ENCODE measurements around the gene ITGB3.

ITGB3 gene

DNA sequence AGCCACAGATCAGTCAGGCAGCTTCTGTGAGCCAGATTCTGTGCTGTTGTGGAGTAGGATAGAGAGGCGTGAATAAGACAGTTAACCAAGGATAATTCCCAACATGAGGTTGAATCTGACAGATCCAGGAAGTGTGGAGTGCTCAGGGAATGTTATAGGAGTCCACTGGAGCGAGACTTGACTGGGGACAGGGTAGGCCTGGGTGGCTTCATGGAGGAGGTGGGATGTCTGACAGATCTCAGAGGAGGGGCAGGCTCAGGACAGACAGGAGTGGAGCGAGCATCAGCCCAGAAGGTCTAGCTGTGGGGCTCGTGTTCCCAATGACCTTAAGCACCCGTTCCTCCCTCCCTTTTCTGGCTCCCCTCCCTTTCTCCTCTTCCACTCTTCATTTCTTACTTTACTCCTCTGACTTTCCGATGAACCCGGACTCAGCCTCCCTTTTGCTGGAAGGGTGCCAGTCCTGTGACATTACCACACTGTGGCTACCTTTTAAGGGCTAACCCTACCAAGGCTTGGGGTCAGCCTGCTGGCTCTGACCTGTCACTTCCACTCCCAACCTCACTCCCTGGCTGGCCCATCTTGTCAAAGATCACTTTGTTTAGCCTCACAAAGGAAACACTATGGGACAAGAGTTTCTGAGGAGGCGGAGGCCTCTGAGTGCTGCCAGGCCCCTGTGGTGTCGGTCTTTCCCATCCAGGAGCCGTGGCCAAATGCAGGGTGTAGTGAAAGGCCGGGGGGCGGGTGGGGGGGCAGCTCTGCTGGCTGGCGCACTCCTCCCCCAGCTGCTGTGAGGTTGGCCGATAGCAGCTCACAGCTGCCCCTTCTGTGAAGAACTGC is 41.6 kb downstream of the ITGB3 start:
- peak overlapping the region; percentile 28 for H3K9ac ChIP-seq (ENCODE audit: low read length)
- peaks cover 68% of the 10 kb centered on the region for H3K36me3 ChIP-seq (ENCODE audit: insufficient read depth, low read length)
- no peak overlapping the region for H3K27ac ChIP-seq (ENCODE audit: low read depth, low read length)
- no peak overlapping the region for H3K4me3 ChIP-seq (ENCODE audit: low read depth in 1 of 2, low read length in 2 of 2)
- H3K27me3 ChIP-seq (ENCODE audit: control insufficient read depth in 1 of 2, insufficient read depth in 2 of 2, low read length in 2 of 2) = no peaks in the 10 kb centered on the region
- H3K4me1 ChIP-seq (ENCODE audit: insufficient read depth, low read length) = peaks cover 24% of the 10 kb centered on the region
- H3K9me3 ChIP-seq (ENCODE audit: low read length) = no peaks in the 10 kb centered on the region

- no peaks in the 10 kb centered on the region for H3K27me3 ChIP-seq (ENCODE audit: control insufficient read depth in 1 of 2, insufficient read depth in 2 of 2, low read length in 2 of 2)
- H3K36me3 ChIP-seq (ENCODE audit: insufficient read depth, low read length) = peaks cover 68% of the 10 kb centered on the region
- no peaks in the 10 kb centered on the region for H3K9me3 ChIP-seq (ENCODE audit: low read length)
- H3K9ac ChIP-seq (ENCODE audit: low read length) = no peak overlapping the region
- peaks cover 24% of the 10 kb centered on the region for H3K4me1 ChIP-seq (ENCODE audit: insufficient read depth, low read length)
- H3K27ac ChIP-seq (ENCODE audit: low read depth, low read length) = no peak overlapping the region
- no peak overlapping the region for H3K4me3 ChIP-seq (ENCODE audit: low read depth in 1 of 2, low read length in 2 of 2)
Measured at GRCh38 chr17:47295874-47296255, 42.2 kb downstream of the ITGB3 start.

DNA sequence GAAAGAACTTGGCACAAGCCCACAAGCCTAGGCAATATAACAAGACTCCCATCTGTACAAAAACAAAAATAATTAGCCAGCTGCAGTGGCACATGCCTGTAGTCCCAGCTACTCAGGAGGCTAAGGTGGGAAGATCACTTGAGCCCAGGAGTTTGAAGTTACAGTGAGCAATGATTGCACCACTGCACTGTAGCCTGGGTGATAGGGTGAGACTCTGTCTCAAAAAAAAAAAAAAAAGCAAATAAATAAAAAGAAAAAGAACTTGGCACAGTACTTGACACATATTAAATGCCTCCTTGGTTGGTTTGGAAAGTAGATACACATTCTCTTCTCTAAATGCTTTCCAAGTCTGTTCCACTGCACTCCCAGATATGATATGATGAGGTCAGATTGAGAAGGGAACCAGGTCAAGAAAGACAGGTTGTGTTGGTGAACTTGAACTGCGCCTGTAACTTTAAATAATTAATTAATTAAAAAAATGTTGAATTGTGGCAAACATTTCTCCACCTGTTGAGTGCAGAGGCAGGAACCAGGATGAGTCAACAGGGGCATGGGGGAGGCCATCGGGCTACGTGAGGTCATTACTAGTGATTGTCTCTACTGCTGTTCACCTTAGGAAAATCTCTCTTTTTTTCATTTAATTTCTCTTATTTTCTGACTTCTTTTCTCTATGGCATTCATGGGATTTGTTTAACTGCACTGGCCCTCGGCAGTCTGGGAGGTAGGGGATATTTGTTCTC is 44.2 kb downstream of the ITGB3 start:
- Histone ChIP-seq H3K4me1 (ENCODE audit: insufficient read depth, low read length) (peaks cover 24% of the 10 kb centered on the region), H3K4me3 (ENCODE audit: low read depth in 1 of 2, low read length in 2 of 2) (no peak overlapping the region), H3K27me3 (ENCODE audit: control insufficient read depth in 1 of 2, insufficient read depth in 2 of 2, low read length in 2 of 2) (no peaks in the 10 kb centered on the region), H3K36me3 (ENCODE audit: insufficient read depth, low read length) (peaks cover 68% of the 10 kb centered on the region), H3K9ac (ENCODE audit: low read length) (no peak overlapping the region), H3K9me3 (ENCODE audit: low read length) (no peaks in the 10 kb centered on the region), H3K27ac (ENCODE audit: low read depth, low read length) (no peak overlapping the region)

DNA sequence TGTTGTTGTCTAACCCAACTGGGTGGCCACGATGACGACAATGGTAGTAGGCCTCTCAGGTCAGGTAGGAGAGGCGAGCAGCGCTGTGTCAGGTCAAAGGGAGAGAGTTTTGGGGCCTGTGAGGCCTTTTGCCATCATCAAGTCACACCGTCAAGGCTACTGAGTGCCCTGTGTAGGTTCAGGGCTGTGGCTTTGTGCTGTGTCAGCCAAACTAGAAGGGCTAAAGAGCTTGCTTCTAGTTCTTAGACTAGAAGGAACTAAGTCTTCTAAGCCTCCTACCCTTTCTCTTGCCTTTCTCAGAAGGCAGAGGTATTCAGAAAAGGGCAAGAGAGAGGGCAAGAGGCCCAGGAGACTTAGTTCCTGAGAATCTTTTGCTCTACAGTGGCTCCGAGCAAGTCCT is 45.1 kb downstream of the ITGB3 start:
- H3K9me3 ChIP-seq (ENCODE audit: low read length) = no peaks in the 10 kb centered on the region
- H3K9ac ChIP-seq (ENCODE audit: low read length) = no peak overlapping the region
- H3K4me3 ChIP-seq (ENCODE audit: low read depth in 1 of 2, low read length in 2 of 2) = no peak overlapping the region
- no peaks in the 10 kb centered on the region for H3K27me3 ChIP-seq (ENCODE audit: control insufficient read depth in 1 of 2, insufficient read depth in 2 of 2, low read length in 2 of 2)
- no peak overlapping the region for H3K27ac ChIP-seq (ENCODE audit: low read depth, low read length)
- H3K36me3 ChIP-seq (ENCODE audit: insufficient read depth, low read length) = peaks cover 68% of the 10 kb centered on the region
- H3K4me1 ChIP-seq (ENCODE audit: insufficient read depth, low read length) = peaks cover 24% of the 10 kb centered on the region

GRCh38 chr17:47299239-47299910 is 45.7 kb downstream of the ITGB3 start:
- no peaks in the 10 kb centered on the region for H3K27me3 ChIP-seq (ENCODE audit: control insufficient read depth in 1 of 2, insufficient read depth in 2 of 2, low read length in 2 of 2)
- no peaks in the 10 kb centered on the region for H3K9me3 ChIP-seq (ENCODE audit: low read length)
- no peak overlapping the region for H3K27ac ChIP-seq (ENCODE audit: low read depth, low read length)
- no peak overlapping the region for H3K9ac ChIP-seq (ENCODE audit: low read length)
- no peak overlapping the region for H3K4me3 ChIP-seq (ENCODE audit: low read depth in 1 of 2, low read length in 2 of 2)
- peaks cover 22% of the 10 kb centered on the region for H3K4me1 ChIP-seq (ENCODE audit: insufficient read depth, low read length)
- H3K36me3 ChIP-seq (ENCODE audit: insufficient read depth, low read length) = peaks cover 73% of the 10 kb centered on the region

DNA sequence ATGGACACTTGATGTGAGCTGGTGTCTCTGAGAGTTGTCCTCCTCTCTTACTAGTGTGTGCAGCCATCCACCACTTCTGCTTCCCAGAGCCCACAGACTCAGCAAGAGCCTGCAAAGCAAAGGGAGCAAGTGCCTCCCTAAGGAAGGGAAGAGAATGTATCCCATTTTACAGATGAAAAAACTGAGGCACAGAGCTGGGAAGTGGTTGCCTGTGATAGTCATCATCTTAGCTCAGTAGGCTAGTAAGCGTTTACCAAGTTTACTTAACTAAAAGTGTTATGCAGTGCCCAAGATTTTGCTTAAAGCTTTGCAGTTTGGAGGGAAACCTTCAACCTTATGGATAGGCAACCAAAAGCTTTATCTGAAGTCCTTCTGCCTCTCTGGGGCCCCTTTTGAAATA is 47.1 kb downstream of the ITGB3 start:
- H3K27me3 ChIP-seq (ENCODE audit: control insufficient read depth in 1 of 2, insufficient read depth in 2 of 2, low read length in 2 of 2) = no peaks in the 10 kb centered on the region
- H3K9ac ChIP-seq (ENCODE audit: low read length) = no peak overlapping the region
- peaks cover 64% of the 10 kb centered on the region for H3K36me3 ChIP-seq (ENCODE audit: insufficient read depth, low read length)
- peaks cover 19% of the 10 kb centered on the region for H3K4me1 ChIP-seq (ENCODE audit: insufficient read depth, low read length)
- H3K9me3 ChIP-seq (ENCODE audit: low read length) = no peaks in the 10 kb centered on the region
- H3K4me3 ChIP-seq (ENCODE audit: low read depth in 1 of 2, low read length in 2 of 2) = no peak overlapping the region
- H3K27ac ChIP-seq (ENCODE audit: low read depth, low read length) = no peak overlapping the region

DNA sequence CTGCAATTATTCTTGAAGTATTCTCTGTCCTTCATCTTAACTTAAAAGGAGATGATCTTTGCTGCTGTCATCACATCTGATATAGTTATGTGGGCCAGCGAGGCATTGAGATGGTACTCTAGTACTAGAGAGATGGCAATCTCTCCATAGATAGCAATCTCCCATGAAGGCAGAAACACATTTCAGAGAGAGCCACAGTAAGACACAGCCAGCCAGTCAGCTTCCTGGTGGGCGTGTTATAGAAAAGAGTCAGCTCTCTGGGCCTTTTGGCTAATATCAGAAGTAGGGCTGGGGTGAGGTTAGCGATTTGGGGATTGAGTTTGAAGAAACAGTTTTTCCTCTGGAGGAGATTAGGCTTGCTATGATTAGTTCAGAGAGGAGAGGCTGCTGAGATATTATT is 47.5 kb downstream of the ITGB3 start:
- Histone ChIP-seq H3K4me3 (ENCODE audit: low read depth in 1 of 2, low read length in 2 of 2) (no peak overlapping the region), H3K9ac (ENCODE audit: low read length) (no peak overlapping the region), H3K36me3 (ENCODE audit: insufficient read depth, low read length) (peaks cover 61% of the 10 kb centered on the region), H3K27me3 (ENCODE audit: control insufficient read depth in 1 of 2, insufficient read depth in 2 of 2, low read length in 2 of 2) (no peaks in the 10 kb centered on the region), H3K27ac (ENCODE audit: low read depth, low read length) (no peak overlapping the region), H3K4me1 (ENCODE audit: insufficient read depth, low read length) (peaks cover 19% of the 10 kb centered on the region), H3K9me3 (ENCODE audit: low read length) (no peaks in the 10 kb centered on the region)

GRCh38 chr17:47301831-47302230 is 48.2 kb downstream of the ITGB3 start:
- Histone ChIP-seq H3K27me3 (ENCODE audit: control insufficient read depth in 1 of 2, insufficient read depth in 2 of 2, low read length in 2 of 2) (no peaks in the 10 kb centered on the region), H3K36me3 (ENCODE audit: insufficient read depth, low read length) (peaks cover 60% of the 10 kb centered on the region)

DNA sequence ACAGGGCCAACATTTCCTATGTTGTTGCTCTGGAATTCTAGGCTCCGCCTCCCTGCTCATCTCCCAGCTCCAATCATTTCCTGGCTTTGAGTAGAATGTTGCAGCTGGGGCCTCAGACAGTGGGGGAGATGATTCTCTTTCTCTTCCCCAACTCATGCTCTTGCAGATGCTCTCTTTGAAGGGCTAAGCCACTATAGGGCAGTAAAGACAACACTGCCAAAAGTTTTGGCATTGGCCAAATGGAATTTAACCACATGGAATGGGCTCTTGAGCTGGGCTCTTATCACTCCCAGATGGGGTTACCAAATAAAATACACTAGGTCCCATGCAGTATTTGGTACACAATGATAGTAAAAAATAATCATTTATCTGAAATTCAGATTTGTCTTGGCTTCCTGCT is 50.6 kb downstream of the ITGB3 start:
- H3K36me3 ChIP-seq (ENCODE audit: insufficient read depth, low read length) = peaks cover 54% of the 10 kb centered on the region
- H3K27ac ChIP-seq (ENCODE audit: low read depth, low read length) = no peak overlapping the region

More at GRCh38 chr17:47301831-47302230, 48.2 kb downstream of the ITGB3 start:
- no peak overlapping the region for H3K27ac ChIP-seq (ENCODE audit: low read depth, low read length)
- H3K4me3 ChIP-seq (ENCODE audit: low read depth in 1 of 2, low read length in 2 of 2) = no peak overlapping the region
- H3K9me3 ChIP-seq (ENCODE audit: low read length) = no peaks in the 10 kb centered on the region
- peaks cover 19% of the 10 kb centered on the region for H3K4me1 ChIP-seq (ENCODE audit: insufficient read depth, low read length)
- no peak overlapping the region for H3K9ac ChIP-seq (ENCODE audit: low read length)

GRCh38 chr17:47305302-47305923 is 51.8 kb downstream of the ITGB3 start:
- no peak overlapping the region for H3K27ac ChIP-seq (ENCODE audit: low read depth, low read length)
- H3K9me3 ChIP-seq (ENCODE audit: low read length) = no peaks in the 10 kb centered on the region
- H3K36me3 ChIP-seq (ENCODE audit: insufficient read depth, low read length) = peaks cover 49% of the 10 kb centered on the region
- H3K4me1 ChIP-seq (ENCODE audit: insufficient read depth, low read length) = peaks cover 7% of the 10 kb centered on the region
- no peak overlapping the region for H3K4me3 ChIP-seq (ENCODE audit: low read depth in 1 of 2, low read length in 2 of 2)
- H3K27me3 ChIP-seq (ENCODE audit: control insufficient read depth in 1 of 2, insufficient read depth in 2 of 2, low read length in 2 of 2) = no peaks in the 10 kb centered on the region
- no peak overlapping the region for H3K9ac ChIP-seq (ENCODE audit: low read length)

More for the DNA sequence above, 50.6 kb downstream of the ITGB3 start:
- peaks cover 11% of the 10 kb centered on the region for H3K4me1 ChIP-seq (ENCODE audit: insufficient read depth, low read length)
- H3K4me3 ChIP-seq (ENCODE audit: low read depth in 1 of 2, low read length in 2 of 2) = no peak overlapping the region
- H3K9me3 ChIP-seq (ENCODE audit: low read length) = no peaks in the 10 kb centered on the region
- no peak overlapping the region for H3K9ac ChIP-seq (ENCODE audit: low read length)
- H3K27me3 ChIP-seq (ENCODE audit: control insufficient read depth in 1 of 2, insufficient read depth in 2 of 2, low read length in 2 of 2) = no peaks in the 10 kb centered on the region

- Histone ChIP-seq H3K27me3 (ENCODE audit: control insufficient read depth in 1 of 2, insufficient read depth in 2 of 2, low read length in 2 of 2) (no peaks in the 10 kb centered on the region), H3K27ac (ENCODE audit: low read depth, low read length) (no peak overlapping the region), H3K9ac (ENCODE audit: low read length) (no peak overlapping the region), H3K4me3 (ENCODE audit: low read depth in 1 of 2, low read length in 2 of 2) (no peak overlapping the region), H3K9me3 (ENCODE audit: low read length) (no peaks in the 10 kb centered on the region), H3K4me1 (ENCODE audit: insufficient read depth, low read length) (peaks cover 11% of the 10 kb centered on the region), H3K36me3 (ENCODE audit: insufficient read depth, low read length) (peaks cover 27% of the 10 kb centered on the region)
Measured at GRCh38 chr17:47310186-47310733, 56.6 kb downstream of the ITGB3 start.

Data from muscle layer of colon (tissue), 2 donors.